ENCODE results near the gene MYO7B. TPM values are rescaled to one million over a fixed set of nuclear protein-coding genes. Genes with fewer than 3 reads are reported as not detected.

MYO7B gene
- total and polyA plus RNA-seq, 12 donors = 0.13 to 1.5 (median 0.32) TPM; not detected in 1

GRCh38 chr2:127681288-127681804 lies 145.9 kb downstream of the MYO7B start:
- Histone ChIP-seq H3K4me3 (peak overlapping the region in 1 of 4 donors; percentile 13), H3K27ac (peak overlapping the region in 1 of 5 donors; percentile 58), H3K4me1 (replicated peaks in 1 of 2) (peaks cover 0 to 5% of the 10 kb centered on the region in 2 donors), H3K9me3 (replicated peaks in 1 of 3) (no peaks in the 10 kb centered on the region), H3K36me3 (replicated peaks in 1 of 2) (no peaks in the 10 kb centered on the region), H3K27me3 (no peaks in the 10 kb centered on the region)
- peak in 2 of 7 donors; percentile 55 to 56 for DNase-seq
- TF ChIP-seq POLR2A (IDR thresholded peaks at IDR 0.05) = no peak
- TF ChIP-seq CTCF (IDR thresholded peaks at IDR 0.05) = no peak
- 59 to 67% (median 61%) methylated on average over 11 to 25 of the region's 25 CpGs for WGBS, 4 donors
- intact Hi-C loops (cut with DNase I) = no loop called here

- no peaks in the 10 kb centered on the region for H3K36me3 ChIP-seq (replicated peaks in 1 of 2)
- no peak overlapping the region for H3K4me3 ChIP-seq
- H3K27ac ChIP-seq = no peak overlapping the region
- TF ChIP-seq CTCF (IDR thresholded peaks at IDR 0.05) (no peak), POLR2A (IDR thresholded peaks at IDR 0.05) (no peak)
- H3K9me3 ChIP-seq (replicated peaks in 1 of 3) = no peaks in the 10 kb centered on the region
- H3K27me3 ChIP-seq = no peaks in the 10 kb centered on the region
- DNase-seq = peak in 1 of 7 donors; percentile 35
- 84 to 89% (median 87%) methylated on average over 6 of the region's 6 CpGs for WGBS, 4 donors
- peaks cover 0 to 5% of the 10 kb centered on the region in 2 donors for H3K4me1 ChIP-seq (replicated peaks in 1 of 2)
- intact Hi-C loops (cut with DNase I) = no loop called here
Observed at GRCh38 chr2:127681976-127682857, 146.7 kb downstream of the MYO7B start.

DNA sequence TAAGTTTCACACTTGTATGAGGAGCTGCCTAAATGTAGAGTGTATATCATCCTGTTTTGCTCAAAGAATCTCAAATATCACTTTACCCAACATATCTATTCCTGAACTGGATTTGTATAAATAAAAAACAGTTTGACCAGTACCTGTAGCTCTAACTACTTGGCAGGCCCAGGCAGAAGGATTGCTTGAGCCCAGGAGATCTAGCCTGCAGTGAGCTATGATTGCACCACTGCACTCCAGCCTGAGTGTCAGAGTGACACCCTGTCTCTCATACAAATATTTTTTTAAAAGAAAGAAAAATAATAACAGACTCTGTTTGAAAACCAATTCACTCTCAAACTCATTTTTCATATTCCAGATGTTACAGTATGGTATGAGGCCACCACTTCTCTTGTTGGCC lies 147.6 kb downstream of the MYO7B start:
- no peaks in the 10 kb centered on the region for H3K36me3 ChIP-seq (replicated peaks in 1 of 2)
- TF ChIP-seq CTCF (IDR thresholded peaks at IDR 0.05) (no peak), POLR2A (IDR thresholded peaks at IDR 0.05) (no peak)
- H3K27ac ChIP-seq = no peak overlapping the region
- peak in 1 of 7 donors; percentile 45 for DNase-seq
- H3K9me3 ChIP-seq (replicated peaks in 1 of 3) = no peaks in the 10 kb centered on the region
- no peak overlapping the region for H3K4me3 ChIP-seq
- H3K4me1 ChIP-seq (replicated peaks in 1 of 2) = peaks cover 0 to 5% of the 10 kb centered on the region in 2 donors
- H3K27me3 ChIP-seq = no peaks in the 10 kb centered on the region
- intact Hi-C loops (cut with DNase I) = no loop called here

- no peaks in the 10 kb centered on the region for H3K9me3 ChIP-seq (replicated peaks in 1 of 3)
- WGBS, 4 donors = 62 to 75% (median 67%) methylated on average over 13 to 15 of the region's 15 CpGs
- TF ChIP-seq POLR2A (IDR thresholded peaks at IDR 0.05) (no peak), CTCF (IDR thresholded peaks at IDR 0.05) (no peak)
- H3K4me3 ChIP-seq = no peak overlapping the region
- no peaks in the 10 kb centered on the region for H3K36me3 ChIP-seq (replicated peaks in 1 of 2)
- DNase-seq = peak in 1 of 7 donors; percentile 49
- no peaks in the 10 kb centered on the region for H3K27me3 ChIP-seq
- intact Hi-C loops (cut with DNase I) = no loop called here
- H3K27ac ChIP-seq = no peak overlapping the region
- H3K4me1 ChIP-seq (replicated peaks in 1 of 2) = peaks cover 0 to 5% of the 10 kb centered on the region in 2 donors
Observed at GRCh38 chr2:127683757-127684156, 148.3 kb downstream of the MYO7B start.
